ENCODE measurements around the gene FOXI1. TPM values are rescaled to one million over a fixed set of nuclear protein-coding genes. Genes with fewer than 3 reads are reported as not detected.

Gene FOXI1
- total RNA-seq, 4 donors from 2014 or later = not detected

- TF ChIP-seq CTCF (IDR thresholded peaks at IDR 0.05; ENCODE audit: low read depth) = no peak
Measured at GRCh38 chr5:170070556-170071412, 34.9 kb upstream of the FOXI1 start.

DNA sequence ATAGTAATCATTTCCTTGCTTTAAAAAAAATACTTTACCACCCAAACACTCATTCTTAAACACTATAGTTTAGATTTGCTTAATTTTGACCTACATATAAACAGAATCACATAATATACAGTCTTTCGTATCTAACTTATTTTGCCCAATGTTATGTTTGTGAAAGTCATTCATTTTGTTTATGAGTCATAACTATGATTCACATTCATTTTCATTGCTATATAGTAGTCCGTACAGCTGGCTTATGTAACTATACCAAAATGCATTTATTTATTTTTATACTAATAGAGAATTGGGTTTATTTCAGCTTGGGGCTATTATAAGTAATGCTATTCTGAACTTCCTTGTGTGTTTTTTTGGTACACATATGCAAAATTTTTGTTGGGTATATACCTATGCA, 33.9 kb upstream of the FOXI1 start:
- no peak for TF ChIP-seq CTCF (IDR thresholded peaks at IDR 0.05; ENCODE audit: low read depth)

GRCh38 chr5:170075696-170076095, 30.0 kb upstream of the FOXI1 start:
- TF ChIP-seq CTCF (IDR thresholded peaks at IDR 0.05; ENCODE audit: low read depth) = no peak

- TF ChIP-seq CTCF (IDR thresholded peaks at IDR 0.05; ENCODE audit: low read depth) = no peak
Measured at GRCh38 chr5:170076211-170076610, 29.5 kb upstream of the FOXI1 start.

DNA sequence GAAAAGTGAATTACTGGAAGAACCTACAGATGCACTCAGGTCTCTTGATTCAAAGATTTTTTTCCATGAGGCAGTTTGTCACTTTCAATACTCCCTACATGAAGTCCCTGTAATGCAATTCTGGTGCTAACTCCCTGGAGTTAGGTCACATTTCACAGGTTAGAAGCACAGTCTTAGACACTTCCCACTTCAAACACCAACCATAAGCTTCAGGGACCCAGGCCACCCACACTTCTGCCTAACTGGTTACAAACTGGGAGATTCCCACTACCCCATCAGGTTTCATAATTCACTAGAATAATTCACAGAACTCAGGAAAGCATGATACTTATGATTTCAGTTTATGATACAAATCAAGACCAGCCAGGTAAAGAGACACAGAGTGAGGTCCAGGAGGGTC, 29.0 kb upstream of the FOXI1 start:
- no peak for TF ChIP-seq CTCF (IDR thresholded peaks at IDR 0.05; ENCODE audit: low read depth)

GRCh38 chr5:170077526-170077925, 28.2 kb upstream of the FOXI1 start:
- no peak for TF ChIP-seq CTCF (IDR thresholded peaks at IDR 0.05; ENCODE audit: low read depth)

GRCh38 chr5:170078458-170078857, 27.2 kb upstream of the FOXI1 start:
- no peak for TF ChIP-seq CTCF (IDR thresholded peaks at IDR 0.05; ENCODE audit: low read depth)

All from subcutaneous adipose tissue (tissue), 4 donors.